ENCODE measurements around the gene CCN2.

CCN2 gene

GRCh38 chr6:131955192-131955591 is 4.0 kb upstream of the CCN2 start:
- Histone ChIP-seq H3K36me3 (replicated peaks) (no peaks in the 10 kb centered on the region; the same call in 1 of the 2 replicates), H3K4me3 (no peak overlapping the region), H3K9me3 (no peaks in the 10 kb centered on the region), H3K27me3 (ENCODE audit: low read depth) (no peaks in the 10 kb centered on the region), H3K4me1 (peaks cover 17% of the 10 kb centered on the region)
- no peak for DNase-seq (ENCODE audit: low spot score in 2 of 2)
- in situ Hi-C loops (cut with MboI; ENCODE audit: low sequenced_read_pairs) = no loop called here

GRCh38 chr6:131954775-131955107 is 3.6 kb upstream of the CCN2 start:
- Histone ChIP-seq H3K27me3 (ENCODE audit: low read depth) (no peaks in the 10 kb centered on the region), H3K9me3 (no peaks in the 10 kb centered on the region), H3K4me3 (no peak overlapping the region), H3K4me1 (peaks cover 17% of the 10 kb centered on the region), H3K36me3 (replicated peaks) (peaks cover 4% of the 10 kb centered on the region)
- no peak for DNase-seq (ENCODE audit: low spot score in 2 of 2)
- in situ Hi-C loops (cut with MboI; ENCODE audit: low sequenced_read_pairs) = no loop called here

GRCh38 chr6:131954059-131954774 is 3.0 kb upstream of the CCN2 start:
- Histone ChIP-seq H3K4me3 (no peak overlapping the region), H3K9me3 (no peaks in the 10 kb centered on the region), H3K4me1 (peaks cover 17% of the 10 kb centered on the region), H3K36me3 (replicated peaks) (peaks cover 10% of the 10 kb centered on the region), H3K27me3 (ENCODE audit: low read depth) (no peaks in the 10 kb centered on the region)
- in situ Hi-C loops (cut with MboI; ENCODE audit: low sequenced_read_pairs) = no loop called here
- DNase-seq (ENCODE audit: low spot score in 2 of 2) = no peak

- in situ Hi-C loops (cut with MboI; ENCODE audit: low sequenced_read_pairs) = no loop called here
- no peaks in the 10 kb centered on the region for H3K9me3 ChIP-seq
- peaks cover 16% of the 10 kb centered on the region for H3K36me3 ChIP-seq (replicated peaks)
- H3K4me3 ChIP-seq = no peak overlapping the region
- H3K4me1 ChIP-seq = peaks cover 17% of the 10 kb centered on the region
- H3K27me3 ChIP-seq (ENCODE audit: low read depth) = no peaks in the 10 kb centered on the region
- DNase-seq (ENCODE audit: low spot score in 2 of 2) = peak; percentile 62 to 63
Observed at GRCh38 chr6:131952886-131953509, 1.8 kb upstream of the CCN2 start.

GRCh38 chr6:131951576-131952230 is 531 bp upstream of the CCN2 start:
- Histone ChIP-seq H3K36me3 (replicated peaks) (peaks cover 19% of the 10 kb centered on the region), H3K4me1 (peaks cover 17% of the 10 kb centered on the region), H3K9me3 (no peaks in the 10 kb centered on the region), H3K27me3 (ENCODE audit: low read depth) (no peaks in the 10 kb centered on the region), H3K4me3 (peak overlapping the region; percentile 44)
- in situ Hi-C loops (cut with MboI; ENCODE audit: low sequenced_read_pairs) = no loop called here
- DNase-seq (ENCODE audit: low spot score in 2 of 2) = no peak

GRCh38 chr6:131949909-131950766 is 1.0 kb downstream of the CCN2 start:
- H3K4me1 ChIP-seq = peaks cover 20% of the 10 kb centered on the region
- H3K27me3 ChIP-seq (ENCODE audit: low read depth) = no peaks in the 10 kb centered on the region
- DNase-seq (ENCODE audit: low spot score in 2 of 2) = peak; percentile 45 to 87
- in situ Hi-C loops (cut with MboI; ENCODE audit: low sequenced_read_pairs) = no loop called here
- H3K4me3 ChIP-seq = peak overlapping the region; percentile 44
- no peaks in the 10 kb centered on the region for H3K9me3 ChIP-seq
- H3K36me3 ChIP-seq (replicated peaks) = peaks cover 19% of the 10 kb centered on the region

- no peak overlapping the region for H3K4me3 ChIP-seq
- peaks cover 21% of the 10 kb centered on the region for H3K4me1 ChIP-seq
- DNase-seq (ENCODE audit: low spot score in 2 of 2) = no peak
- no peaks in the 10 kb centered on the region for H3K9me3 ChIP-seq
- in situ Hi-C loops (cut with MboI; ENCODE audit: low sequenced_read_pairs) = no loop called here
- H3K27me3 ChIP-seq (ENCODE audit: low read depth) = no peaks in the 10 kb centered on the region
- H3K36me3 ChIP-seq (replicated peaks) = peaks cover 19% of the 10 kb centered on the region
Observed at GRCh38 chr6:131949620-131949908, 1.6 kb downstream of the CCN2 start.

GRCh38 chr6:131948692-131949619 is 2.2 kb downstream of the CCN2 start:
- in situ Hi-C loops (cut with MboI; ENCODE audit: low sequenced_read_pairs) = no loop called here
- Histone ChIP-seq H3K4me1 (peaks cover 21% of the 10 kb centered on the region), H3K36me3 (replicated peaks) (peaks cover 19% of the 10 kb centered on the region), H3K27me3 (ENCODE audit: low read depth) (no peaks in the 10 kb centered on the region), H3K4me3 (no peak overlapping the region), H3K9me3 (no peaks in the 10 kb centered on the region)
- no peak for DNase-seq (ENCODE audit: low spot score in 2 of 2)

GRCh38 chr6:131947986-131948661 is 3.0 kb downstream of the CCN2 start:
- DNase-seq (ENCODE audit: low spot score in 2 of 2) = no peak
- Histone ChIP-seq H3K36me3 (replicated peaks) (peaks cover 19% of the 10 kb centered on the region), H3K27me3 (ENCODE audit: low read depth) (no peaks in the 10 kb centered on the region), H3K4me3 (no peak overlapping the region), H3K4me1 (peaks cover 19% of the 10 kb centered on the region), H3K9me3 (no peaks in the 10 kb centered on the region)
- in situ Hi-C loops (cut with MboI; ENCODE audit: low sequenced_read_pairs) = no loop called here

- in situ Hi-C loops (cut with MboI; ENCODE audit: low sequenced_read_pairs) = no loop called here
- Histone ChIP-seq H3K36me3 (replicated peaks) (peaks cover 19% of the 10 kb centered on the region), H3K4me3 (no peak overlapping the region), H3K4me1 (peaks cover 10% of the 10 kb centered on the region), H3K9me3 (no peaks in the 10 kb centered on the region), H3K27me3 (ENCODE audit: low read depth) (no peaks in the 10 kb centered on the region)
- DNase-seq (ENCODE audit: low spot score in 2 of 2) = no peak
Observed at GRCh38 chr6:131946992-131947955, 3.9 kb downstream of the CCN2 start.

- in situ Hi-C loops (cut with MboI; ENCODE audit: low sequenced_read_pairs) = no loop called here
- DNase-seq (ENCODE audit: low spot score in 2 of 2) = no peak
Observed at GRCh38 chr6:131946404-131946991, 4.7 kb downstream of the CCN2 start.

More at GRCh38 chr6:131946404-131946991, 4.7 kb downstream of the CCN2 start:
- Histone ChIP-seq H3K4me3 (no peak overlapping the region), H3K4me1 (peaks cover 5% of the 10 kb centered on the region), H3K9me3 (no peaks in the 10 kb centered on the region), H3K36me3 (replicated peaks) (peaks cover 19% of the 10 kb centered on the region), H3K27me3 (ENCODE audit: low read depth) (no peaks in the 10 kb centered on the region)
